Endothelial cell of umbilical vein (primary cell): Measurements from ENCODE around the gene CEP152. TPM values are rescaled to one million over a fixed set of nuclear protein-coding genes. Genes with fewer than 3 reads are reported as not detected.

ENCODE experiments used
- BruUV-seq: library from RNA; stranded (reverse); fragments of 400-500 nt; replicated peaks from 2 replicates; lab custom pipeline; 2021; lab: Mats Ljungman, UMichigan
- CTCF ChIA-PET: fragments of 300-600, 350-600 bp; sonication (Branson Sonifier 250); formaldehyde crosslinking; loops from one replicate; lab custom pipeline; 2021; ENCODE audit warnings: antibody characterized with exemption, inconsistent platforms; lab: Charles Lee
- POLR2A ChIA-PET: fragments of 300-600, 350-600 bp; sonication (Branson Sonifier 250); formaldehyde crosslinking; loops from one replicate; lab custom pipeline; 2021; ENCODE audit warnings: antibody characterized with exemption, inconsistent platforms; lab: Charles Lee
- DNase-seq: peaks from one replicate; pipeline ENCODE4 v3.0.0-alpha.2; 2011; ENCODE audit warnings: low read depth, low spot score
- FAIRE-seq: peaks from 2 replicates; lab custom pipeline; 2011; peaks lifted over from hg19 to GRCh38; lab: Jason Lieb, UNC
- H2AFZ ChIP-seq: 2 replicates; pipeline ENCODE4 v1.6.0; 2012; ENCODE audit warnings: low read depth, low read length, control low read depth, inconsistent platforms
- H3K27ac ChIP-seq: 2 replicates; pipeline ENCODE4 v1.5.1; 2011; ENCODE audit warnings: low read depth, mild to moderate bottlenecking, control low read depth, low read length, moderate library complexity; ENCODE audit not compliant: insufficient read depth
- H3K27me3 ChIP-seq, 2 experiments: 2 replicates each; pipeline versions ENCODE4 v1.6.0 to v1.6.1; 2011; ENCODE audit warnings: low read length in 2 of 2, mixed read lengths in 1 of 2; ENCODE audit not compliant: control insufficient read depth in 2 of 2, insufficient read depth in 2 of 2
- H3K36me3 ChIP-seq, 2 experiments: 2 replicates in 1 of 2; 3 replicates in 1 of 2; pipeline ENCODE4 v1.5.1; 2011; ENCODE audit warnings: low read length in 2 of 2, mild to moderate bottlenecking in 1 of 2, moderate library complexity in 1 of 2; ENCODE audit not compliant: control insufficient read depth in 2 of 2, insufficient read depth in 2 of 2; ENCODE audit errors: extremely low read depth in 1 of 2
- H3K4me1 ChIP-seq: 3 replicates; pipeline ENCODE4 v1.5.1; 2011; ENCODE audit warnings: mild to moderate bottlenecking, low read length; ENCODE audit not compliant: control insufficient read depth, insufficient read depth; ENCODE audit errors: extremely low read depth
- H3K4me2 ChIP-seq: 2 replicates; pipeline ENCODE4 v1.6.1; 2011; ENCODE audit warnings: low read length, control low read depth, mixed read lengths; ENCODE audit not compliant: insufficient read depth
- H3K4me3 ChIP-seq, 3 experiments: fragments of 200-600 bp in 1 of 3; sonication (generic), shearing (Covaris generic) in 1 of 3; replicated peaks in 1 of 3; 2 replicates each; pipeline ENCODE4 v1.5.1; 2011 to 2016; ENCODE audit warnings: control low read depth in 3 of 3, low read length in 3 of 3, mild to moderate bottlenecking in 2 of 3, inconsistent platforms in 1 of 3, low read depth in 1 of 3, moderate library complexity in 1 of 3; ENCODE audit not compliant: insufficient read depth in 1 of 3
- H3K79me2 ChIP-seq: 2 replicates; pipeline ENCODE4 v1.6.0; 2012; ENCODE audit warnings: low read length, inconsistent platforms; ENCODE audit not compliant: control insufficient read depth, insufficient read depth
- H3K9ac ChIP-seq: replicated peaks from 2 replicates; pipeline ENCODE3; 2011; ENCODE audit warnings: low read length, control low read depth; ENCODE audit not compliant: insufficient read depth; ENCODE audit errors: extremely low read depth
- H3K9me1 ChIP-seq: replicated peaks from 3 replicates; pipeline ENCODE4 v1.6.0; 2011; ENCODE audit warnings: mild to moderate bottlenecking, low read length; ENCODE audit not compliant: control insufficient read depth, insufficient read depth; ENCODE audit errors: extremely low read depth
- H3K9me3 ChIP-seq: replicated peaks from 2 replicates; pipeline ENCODE4 v1.5.1; 2012; ENCODE audit warnings: low read length, inconsistent platforms; ENCODE audit not compliant: control insufficient read depth, insufficient read depth
- H4K20me1 ChIP-seq: replicated peaks from 2 replicates; pipeline ENCODE3; 2011; ENCODE audit warnings: mild to moderate bottlenecking, low read length; ENCODE audit not compliant: control insufficient read depth, insufficient read depth; ENCODE audit errors: extremely low read depth
- EZH2 ChIP-seq: IDR thresholded peaks from 2 replicates; pipeline ENCODE4 v1.6.1; 2012; ENCODE audit warnings: borderline replicate concordance, low read depth, mild to moderate bottlenecking, moderate library complexity, low read length, inconsistent platforms; ENCODE audit not compliant: severe bottlenecking
- FOS ChIP-seq: IDR thresholded peaks from 2 replicates; pipeline ENCODE4 v1.6.1; 2011; ENCODE audit warnings: mild to moderate bottlenecking, low read length, moderate library complexity, borderline replicate concordance; ENCODE audit not compliant: insufficient read depth
- GATA2 ChIP-seq: IDR thresholded peaks from 2 replicates; pipeline ENCODE4 v1.7.0; 2011; ENCODE audit warnings: low read depth, mild to moderate bottlenecking, moderate library complexity, mixed read lengths, low read length; ENCODE audit not compliant: insufficient read length, insufficient read depth
- JUN ChIP-seq: IDR thresholded peaks from 2 replicates; pipeline ENCODE4 v1.6.1; 2011; ENCODE audit warnings: borderline replicate concordance, low read depth; ENCODE audit not compliant: insufficient read length, insufficient read depth
- MYC ChIP-seq: IDR thresholded peaks from one replicate; pipeline ENCODE4 v1.6.1; 2011; ENCODE audit warnings: mild to moderate bottlenecking, low read depth, low read length
- POLR2A ChIP-seq: IDR thresholded peaks from 2 replicates; pipeline ENCODE4 v1.6.1; 2012; ENCODE audit warnings: low read depth, mild to moderate bottlenecking, control low read depth, low read length
- POLR2AphosphoS5 ChIP-seq: IDR thresholded peaks from 2 replicates; pipeline ENCODE4 v1.6.1; 2012; ENCODE audit warnings: low read depth, mild to moderate bottlenecking, control low read depth, low read length, moderate library complexity; ENCODE audit not compliant: insufficient read depth
- dilution Hi-C: fragments of 300-500 bp; cut with MboI; formaldehyde crosslinking; loops from one replicate; pipeline ENCODE4 v1.15.0; 2019; ENCODE audit warnings: low sequenced_read_pairs; ENCODE audit not compliant: extremely low pct_ligation_motif_present
- intact Hi-C: fragments of 100-400 bp; cut with micrococcal nuclease; formaldehyde crosslinking; loops from one replicate; pipeline ENCODE4 v1.10.0; 2022
- polyA plus RNA-seq, 4 experiments: library from polyadenylated mRNA; depleted of rRNA in 3 of 4; stranded (reverse) in 3 of 4; unstranded in 1 of 4; fragments of >200 nt; gene quantifications; 2 replicates each; pipeline versions ENCODE4 v1.2.1 to v1.2.3, GENCODE V29; 2011 to 2012; ENCODE audit warnings: missing spikeins in 1 of 4
- total RNA-seq: library from RNA; stranded (reverse); gene quantifications from 2 replicates; pipeline ENCODE4 v1.2.3, GENCODE V29; 2021
- TF ChIP-seq, protein P1 (sequence below), 2 donors: IDR thresholded peaks; 1 replicate in 1 of 2; 2 replicates in 1 of 2; pipeline ENCODE4 v1.5.1; 2011; ENCODE audit warnings: low read length in 2 of 2, mild to moderate bottlenecking in 2 of 2, moderate library complexity in 2 of 2, control low read depth in 1 of 2, inconsistent platforms in 1 of 2, low read depth in 1 of 2; ENCODE audit not compliant: insufficient read depth in 1 of 2; ENCODE audit errors: extremely low read depth in 1 of 2
- TF ChIP-seq, protein P2 (sequence below): IDR thresholded peaks from 2 replicates; pipeline ENCODE4 v1.6.1; 2011; ENCODE audit not compliant: insufficient read depth, insufficient read length

The CEP152 gene
- total and polyA plus RNA-seq, 2 donors (not counting 3 experiments of a cell fraction or from before 2014, with no cell fraction given): 3.0 to 15.7 TPM

DNA sequence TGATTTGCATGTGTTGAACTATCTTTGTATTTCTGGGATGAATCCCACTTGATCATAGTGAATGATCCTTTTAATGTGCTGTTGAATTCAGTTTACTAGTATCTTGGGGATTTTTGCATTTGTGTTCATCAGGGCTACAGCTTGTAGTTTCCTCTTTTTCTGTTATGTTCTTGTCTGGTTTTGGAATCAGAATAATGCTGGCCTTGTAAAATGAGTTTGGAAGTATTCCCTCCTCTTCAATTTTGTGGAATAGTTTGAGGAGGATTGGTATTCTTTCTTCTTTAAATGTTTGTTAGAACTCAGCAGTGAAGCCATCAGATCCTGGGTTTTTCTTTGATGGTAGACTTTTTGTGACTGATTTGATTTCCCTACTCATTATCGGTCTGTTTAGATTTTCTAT lies 102.2 kb downstream of the CEP152 start:
- FAIRE-seq: no peak
- Histone ChIP-seq H3K79me2 (no peaks in the 10 kb centered on the region), H2AFZ (no peak overlapping the region), H3K27ac (no peak overlapping the region), H3K4me1 (peaks cover 4% of the 10 kb centered on the region), H4K20me1 (no peaks in the 10 kb centered on the region), H3K4me2 (no peak overlapping the region), H3K9ac (no peak overlapping the region), H3K4me3 (no peak overlapping the region), H3K36me3 (no peaks in the 10 kb centered on the region), H3K9me3 (no peaks in the 10 kb centered on the region), H3K9me1 (no peaks in the 10 kb centered on the region), H3K27me3 (no peaks in the 10 kb centered on the region)
- TF ChIP-seq POLR2AphosphoS5 (no peak), GATA2 (no peak)
- dilution Hi-C loops: no loop called here
- ChIA-PET CTCF (interaction anchor here (1.3 kb wide), 2 partner anchors 14 to 350 kb away, joined by 3 to 4 read pairs; no protein-coding TSS in a partner anchor), POLR2A (no interaction called here)
- no TSS peak for BruUV-seq
- no peak for DNase-seq
- intact Hi-C loops: no loop called here

DNA sequence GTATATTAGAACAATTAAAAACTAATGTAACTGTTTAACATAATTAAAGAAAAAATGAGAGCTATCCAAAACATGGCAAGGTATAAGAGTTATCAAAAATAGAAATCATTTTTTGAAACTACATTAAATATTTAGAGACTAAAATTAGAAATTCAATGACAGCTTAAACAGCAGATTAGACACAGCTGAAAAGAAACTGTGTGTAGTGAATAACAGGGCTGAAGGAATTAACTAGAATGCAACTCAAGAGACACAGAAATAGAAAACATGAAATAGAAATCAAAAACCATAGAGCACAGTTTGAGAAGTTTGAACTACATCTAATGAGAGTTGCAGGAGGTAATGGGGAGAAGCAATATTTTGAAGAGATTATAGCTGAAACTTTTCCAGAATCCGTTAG lies 105.5 kb downstream of the CEP152 start:
- CTCF ChIA-PET: no interaction called here
- Histone ChIP-seq H4K20me1 (no peaks in the 10 kb centered on the region), H3K9ac (no peak overlapping the region), H3K4me1 (no peaks in the 10 kb centered on the region), H3K4me3 (no peak overlapping the region), H3K79me2 (no peaks in the 10 kb centered on the region), H3K4me2 (no peak overlapping the region), H3K36me3 (no peaks in the 10 kb centered on the region), H2AFZ (no peak overlapping the region), H3K9me1 (no peaks in the 10 kb centered on the region), H3K27ac (no peak overlapping the region), H3K27me3 (no peaks in the 10 kb centered on the region), H3K9me3 (no peaks in the 10 kb centered on the region)
- intact Hi-C loops: no loop called here
- no peak for DNase-seq
- BruUV-seq: no TSS peak
- TF ChIP-seq JUN (no peak), EZH2 (no peak), GATA2 (no peak), FOS (no peak), POLR2A (no peak), POLR2AphosphoS5 (no peak), MYC (no peak)
- TF ChIP-seq, protein P1, sequence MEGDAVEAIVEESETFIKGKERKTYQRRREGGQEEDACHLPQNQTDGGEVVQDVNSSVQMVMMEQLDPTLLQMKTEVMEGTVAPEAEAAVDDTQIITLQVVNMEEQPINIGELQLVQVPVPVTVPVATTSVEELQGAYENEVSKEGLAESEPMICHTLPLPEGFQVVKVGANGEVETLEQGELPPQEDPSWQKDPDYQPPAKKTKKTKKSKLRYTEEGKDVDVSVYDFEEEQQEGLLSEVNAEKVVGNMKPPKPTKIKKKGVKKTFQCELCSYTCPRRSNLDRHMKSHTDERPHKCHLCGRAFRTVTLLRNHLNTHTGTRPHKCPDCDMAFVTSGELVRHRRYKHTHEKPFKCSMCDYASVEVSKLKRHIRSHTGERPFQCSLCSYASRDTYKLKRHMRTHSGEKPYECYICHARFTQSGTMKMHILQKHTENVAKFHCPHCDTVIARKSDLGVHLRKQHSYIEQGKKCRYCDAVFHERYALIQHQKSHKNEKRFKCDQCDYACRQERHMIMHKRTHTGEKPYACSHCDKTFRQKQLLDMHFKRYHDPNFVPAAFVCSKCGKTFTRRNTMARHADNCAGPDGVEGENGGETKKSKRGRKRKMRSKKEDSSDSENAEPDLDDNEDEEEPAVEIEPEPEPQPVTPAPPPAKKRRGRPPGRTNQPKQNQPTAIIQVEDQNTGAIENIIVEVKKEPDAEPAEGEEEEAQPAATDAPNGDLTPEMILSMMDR (IDR thresholded peaks at IDR 0.05; ENCODE audit: extremely low read depth in 1 of 2, insufficient read depth in 1 of 2, low read depth in 1 of 2, low read length in 2 of 2): no peak
- TF ChIP-seq, protein P2, sequence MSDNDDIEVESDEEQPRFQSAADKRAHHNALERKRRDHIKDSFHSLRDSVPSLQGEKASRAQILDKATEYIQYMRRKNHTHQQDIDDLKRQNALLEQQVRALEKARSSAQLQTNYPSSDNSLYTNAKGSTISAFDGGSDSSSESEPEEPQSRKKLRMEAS: no peak
- dilution Hi-C loops: no loop called here
- POLR2A ChIA-PET: no interaction called here
- no peak for FAIRE-seq
